ENCODE measurements around the gene SETD1B. TPM values are rescaled to one million over a fixed set of nuclear protein-coding genes. Genes with fewer than 3 reads are reported as not detected.

SETD1B gene
- total and polyA plus RNA-seq, 9 donors = 6.2 to 44.6 (median 28.6) TPM

- Histone ChIP-seq H3K4me3 (peak overlapping the region; percentile 77), H3K27me3 (no peaks in the 10 kb centered on the region), H3K4me1 (ENCODE audit: insufficient read depth) (peaks cover 24% of the 10 kb centered on the region), H3K27ac (peak overlapping the region; percentile 100), H3K36me3 (no peaks in the 10 kb centered on the region), H3K9me3 (no peaks in the 10 kb centered on the region)
- TF ChIP-seq EP300 (IDR thresholded peaks at IDR 0.05) (no peak), POLR2A (IDR thresholded peaks at IDR 0.05) (no peak), CTCF (IDR thresholded peaks at IDR 0.05) (no peak)
- WGBS, 3 donors = 0% methylated on average over 1 of the region's 1 CpG
- intact Hi-C loops (cut with DNase I) = loop anchor here in 1 of 4 donors (10.0 kb wide), 1 partner anchor 322 kb away; no protein-coding TSS in a partner anchor
- DNase-seq = no peak
Observed at GRCh38 chr12:121802485-121802842, 1.3 kb upstream of the SETD1B start.

- intact Hi-C loops (cut with DNase I) = loop anchor here in 1 of 4 donors (10.0 kb wide), 1 partner anchor 322 kb away; no protein-coding TSS in a partner anchor
- TF ChIP-seq CTCF (IDR thresholded peaks at IDR 0.05) (peak in 1 of 3 donors; percentile 7), EP300 (IDR thresholded peaks at IDR 0.05) (no peak), POLR2A (IDR thresholded peaks at IDR 0.05) (peak; percentile 98)
- H3K4me1 ChIP-seq (ENCODE audit: insufficient read depth) = peaks cover 18% of the 10 kb centered on the region
- peak overlapping the region; percentile 77 for H3K4me3 ChIP-seq
- peak overlapping the region; percentile 100 for H3K27ac ChIP-seq
- peak; percentile 90 to 94 (median 92) for DNase-seq
- H3K9me3 ChIP-seq = no peaks in the 10 kb centered on the region
- no peaks in the 10 kb centered on the region for H3K36me3 ChIP-seq
- H3K27me3 ChIP-seq = no peaks in the 10 kb centered on the region
- 0 to 1% (median 1%) methylated on average over 65 of the region's 65 CpGs for WGBS, 3 donors
Observed at GRCh38 chr12:121802843-121803698, 738 bp upstream of the SETD1B start.

- WGBS, 3 donors = 0 to 1% (median 1%) methylated on average over 35 to 63 of the region's 63 CpGs
- no peaks in the 10 kb centered on the region for H3K27me3 ChIP-seq
- H3K9me3 ChIP-seq = no peaks in the 10 kb centered on the region
- DNase-seq = peak in 3 of 5 donors; percentile 41 to 66 (median 52)
- H3K4me1 ChIP-seq (ENCODE audit: insufficient read depth) = peaks cover 8% of the 10 kb centered on the region
- no peak for TF ChIP-seq EP300 (IDR thresholded peaks at IDR 0.05)
- TF ChIP-seq CTCF (IDR thresholded peaks at IDR 0.05) = no peak
- no peak for TF ChIP-seq POLR2A (IDR thresholded peaks at IDR 0.05)
- H3K27ac ChIP-seq = peak overlapping the region; percentile 100
- intact Hi-C loops (cut with DNase I) = loop anchor here in 1 of 4 donors (10.0 kb wide), 1 partner anchor 320 kb away; no protein-coding TSS in a partner anchor
- H3K4me3 ChIP-seq = peak overlapping the region; percentile 77
- H3K36me3 ChIP-seq = no peaks in the 10 kb centered on the region
Observed at GRCh38 chr12:121804417-121805111, 755 bp downstream of the SETD1B start.

GRCh38 chr12:121805171-121806008, 1.6 kb downstream of the SETD1B start:
- WGBS, 3 donors = 1% methylated on average over 41 to 45 of the region's 45 CpGs
- H3K4me1 ChIP-seq (ENCODE audit: insufficient read depth) = peaks cover 8% of the 10 kb centered on the region

More at GRCh38 chr12:121805171-121806008, 1.6 kb downstream of the SETD1B start:
- intact Hi-C loops (cut with DNase I) = loop anchor here in 1 of 4 donors (10.0 kb wide), 1 partner anchor 319 kb away; no protein-coding TSS in a partner anchor
- no peaks in the 10 kb centered on the region for H3K27me3 ChIP-seq
- H3K36me3 ChIP-seq = no peaks in the 10 kb centered on the region
- peak overlapping the region; percentile 100 for H3K27ac ChIP-seq
- H3K9me3 ChIP-seq = no peaks in the 10 kb centered on the region
- TF ChIP-seq POLR2A (IDR thresholded peaks at IDR 0.05) (no peak), EP300 (IDR thresholded peaks at IDR 0.05) (no peak), CTCF (IDR thresholded peaks at IDR 0.05) (no peak)
- peak in 3 of 5 donors; percentile 45 to 62 (median 52) for DNase-seq
- peak overlapping the region; percentile 77 for H3K4me3 ChIP-seq
